ENCODE results near the gene NRXN3. TPM values are rescaled to one million over a fixed set of nuclear protein-coding genes. Genes with fewer than 3 reads are reported as not detected.

The NRXN3 gene
- total RNA-seq, 4 donors from 2014 or later: 4.1 to 11.9 (median 5.8) TPM

DNA sequence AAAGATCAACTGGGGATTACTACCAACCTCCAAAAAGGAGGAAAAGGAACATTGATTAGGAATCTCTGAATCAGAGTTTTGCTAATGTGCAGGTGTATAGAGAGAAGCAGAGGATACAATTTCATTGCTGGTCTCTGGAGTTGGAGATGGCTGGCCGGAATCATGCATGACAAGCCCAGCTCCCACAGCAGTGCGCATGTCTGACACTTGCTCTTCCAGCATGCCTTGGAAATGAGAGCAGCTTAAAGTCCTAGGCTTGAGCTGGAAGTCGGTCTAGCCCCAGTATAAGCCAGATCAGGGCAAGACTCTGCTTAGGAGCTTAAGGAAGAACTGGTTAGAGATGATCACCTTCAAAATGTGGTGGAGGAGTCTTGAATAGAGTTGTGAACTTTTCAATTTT is 1298.3 kb downstream of the NRXN3 start:
- intact Hi-C loops (cut with DNase I; ENCODE audit: low total_unique reads): no loop called here
- TF ChIP-seq POLR2A (IDR thresholded peaks at IDR 0.05) (no peak), POLR2AphosphoS5 (IDR thresholded peaks at IDR 0.05) (no peak), EP300 (IDR thresholded peaks at IDR 0.05; ENCODE audit: low read depth) (no peak)
- TF ChIP-seq, protein P1, sequence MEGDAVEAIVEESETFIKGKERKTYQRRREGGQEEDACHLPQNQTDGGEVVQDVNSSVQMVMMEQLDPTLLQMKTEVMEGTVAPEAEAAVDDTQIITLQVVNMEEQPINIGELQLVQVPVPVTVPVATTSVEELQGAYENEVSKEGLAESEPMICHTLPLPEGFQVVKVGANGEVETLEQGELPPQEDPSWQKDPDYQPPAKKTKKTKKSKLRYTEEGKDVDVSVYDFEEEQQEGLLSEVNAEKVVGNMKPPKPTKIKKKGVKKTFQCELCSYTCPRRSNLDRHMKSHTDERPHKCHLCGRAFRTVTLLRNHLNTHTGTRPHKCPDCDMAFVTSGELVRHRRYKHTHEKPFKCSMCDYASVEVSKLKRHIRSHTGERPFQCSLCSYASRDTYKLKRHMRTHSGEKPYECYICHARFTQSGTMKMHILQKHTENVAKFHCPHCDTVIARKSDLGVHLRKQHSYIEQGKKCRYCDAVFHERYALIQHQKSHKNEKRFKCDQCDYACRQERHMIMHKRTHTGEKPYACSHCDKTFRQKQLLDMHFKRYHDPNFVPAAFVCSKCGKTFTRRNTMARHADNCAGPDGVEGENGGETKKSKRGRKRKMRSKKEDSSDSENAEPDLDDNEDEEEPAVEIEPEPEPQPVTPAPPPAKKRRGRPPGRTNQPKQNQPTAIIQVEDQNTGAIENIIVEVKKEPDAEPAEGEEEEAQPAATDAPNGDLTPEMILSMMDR (IDR thresholded peaks at IDR 0.05): no peak
- no peak overlapping the region for H3K27ac ChIP-seq
- WGBS, 2 donors (ENCODE audit: low coverage in 1 of 2): 75% methylated on average over 3 of the region's 3 CpGs; no CpG with 5 or more reads in 1 of the 2 donors
- no peaks in the 10 kb centered on the region for H3K9me3 ChIP-seq
- in situ Hi-C loops (cut with MboI; ENCODE audit: low pct_ligation_motif_present in 1 of 4, low pct_unique_long_range_greater_than_20kb in 1 of 4, low sequenced_read_pairs in 3 of 4): no loop called here
- no peak overlapping the region for H3K4me3 ChIP-seq
- peaks cover 0 to 9% (median 0%) of the 10 kb centered on the region in 4 donors for H3K4me1 ChIP-seq
- no peaks in the 10 kb centered on the region for H3K27me3 ChIP-seq
- no peak for DNase-seq
- H3K36me3 ChIP-seq: no peaks in the 10 kb centered on the region

DNA sequence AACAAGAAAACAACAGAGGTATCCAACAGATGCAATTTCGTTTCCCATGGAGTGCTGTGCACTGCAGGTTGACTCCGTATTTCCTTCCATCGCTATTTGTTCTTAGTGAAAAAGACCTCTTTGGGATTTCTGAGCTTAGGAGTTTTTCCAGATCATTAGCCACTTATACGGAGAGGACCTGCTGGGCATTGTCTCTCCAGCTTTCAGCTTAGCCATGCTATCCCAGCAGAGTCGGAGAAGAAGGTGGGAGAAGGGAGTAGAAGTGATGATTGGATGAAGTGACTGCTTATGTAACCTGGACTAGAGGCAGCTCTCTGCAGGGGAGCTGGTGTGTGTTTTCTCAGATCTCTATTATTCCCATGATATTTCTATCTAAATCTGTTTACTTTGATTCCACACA is 1303.5 kb downstream of the NRXN3 start:
- DNase-seq: no peak

DNA sequence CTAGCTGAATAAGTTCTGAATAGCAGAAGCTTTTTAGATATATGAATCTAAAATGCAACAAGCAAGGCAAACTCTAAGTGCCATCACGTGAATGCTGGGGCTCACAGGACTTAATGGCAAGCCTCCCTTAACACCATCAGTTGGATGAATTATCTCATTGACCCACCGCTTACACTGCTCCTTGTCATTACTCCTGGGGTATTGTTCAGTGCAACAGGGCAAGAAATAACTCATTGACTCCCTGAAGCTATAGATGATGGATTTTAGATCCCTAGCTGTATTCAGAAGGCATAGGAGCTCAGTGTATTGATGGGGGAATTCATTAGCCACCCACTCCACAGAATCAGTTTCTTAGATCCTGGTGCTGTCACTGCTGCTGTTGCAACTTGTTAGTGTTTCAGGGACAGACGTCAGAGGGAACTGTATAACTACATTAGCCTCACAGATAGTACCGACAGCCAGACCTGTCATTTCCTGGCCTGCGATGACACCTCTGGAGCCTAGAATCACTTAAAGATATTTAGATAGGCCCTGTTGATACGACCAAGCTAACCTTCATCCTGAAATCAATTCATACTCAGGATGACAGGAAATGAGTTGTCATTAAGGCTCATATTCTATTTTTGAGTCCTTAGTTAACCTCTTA is 1305.8 kb downstream of the NRXN3 start:
- in situ Hi-C loops (cut with MboI; ENCODE audit: low pct_ligation_motif_present in 1 of 4, low pct_unique_long_range_greater_than_20kb in 1 of 4, low sequenced_read_pairs in 3 of 4): no loop called here
- WGBS, 2 donors (ENCODE audit: low coverage in 1 of 2): 85% methylated on average over 6 of the region's 6 CpGs; no CpG with 5 or more reads in 1 of the 2 donors
- no peaks in the 10 kb centered on the region for H3K9me3 ChIP-seq

More for the DNA sequence above, 1303.5 kb downstream of the NRXN3 start:
- Histone ChIP-seq H3K27me3 (no peaks in the 10 kb centered on the region), H3K27ac (no peak overlapping the region), H3K4me3 (no peak overlapping the region), H3K36me3 (no peaks in the 10 kb centered on the region), H3K4me1 (no peaks in the 10 kb centered on the region), H3K9me3 (no peaks in the 10 kb centered on the region)
- no peak for TF ChIP-seq POLR2A (IDR thresholded peaks at IDR 0.05)
- in situ Hi-C loops (cut with MboI; ENCODE audit: low pct_ligation_motif_present in 1 of 4, low pct_unique_long_range_greater_than_20kb in 1 of 4, low sequenced_read_pairs in 3 of 4): no loop called here
- intact Hi-C loops (cut with DNase I; ENCODE audit: low total_unique reads): no loop called here
- WGBS, 2 donors (ENCODE audit: low coverage in 1 of 2): 87 to 94% methylated on average over 5 of the region's 5 CpGs

DNA sequence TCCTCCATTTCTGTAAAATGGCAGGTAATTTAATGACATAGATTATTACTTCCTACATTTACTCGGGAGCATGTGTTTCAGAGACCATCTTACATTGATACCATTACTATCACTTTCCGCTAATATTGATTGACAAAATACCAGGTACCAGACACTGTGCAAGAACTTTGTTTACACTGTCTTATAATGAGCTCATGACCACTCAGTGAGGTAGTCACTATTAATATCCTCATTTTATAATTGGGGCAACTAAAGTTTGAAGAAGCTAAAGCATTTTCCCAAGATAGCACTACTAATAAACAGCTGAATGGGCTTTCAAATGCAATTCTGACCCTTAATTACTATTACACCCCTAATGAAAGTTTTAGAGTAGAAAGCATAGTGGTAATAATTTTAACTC is 1306.4 kb downstream of the NRXN3 start:
- Histone ChIP-seq H3K4me1 (no peaks in the 10 kb centered on the region), H3K9me3 (no peaks in the 10 kb centered on the region), H3K27ac (no peak overlapping the region), H3K27me3 (no peaks in the 10 kb centered on the region), H3K36me3 (no peaks in the 10 kb centered on the region), H3K4me3 (no peak overlapping the region)
- DNase-seq: no peak
- TF ChIP-seq, protein P1 (IDR thresholded peaks at IDR 0.05): no peak
- TF ChIP-seq POLR2AphosphoS5 (IDR thresholded peaks at IDR 0.05): no peak
- in situ Hi-C loops (cut with MboI; ENCODE audit: low pct_ligation_motif_present in 1 of 4, low pct_unique_long_range_greater_than_20kb in 1 of 4, low sequenced_read_pairs in 3 of 4) (no loop called here), intact Hi-C loops (cut with DNase I; ENCODE audit: low total_unique reads) (no loop called here)
- WGBS, 2 donors (ENCODE audit: low coverage in 1 of 2): 86 to 88% methylated on average over 2 of the region's 2 CpGs

More for the DNA sequence above, 1305.8 kb downstream of the NRXN3 start:
- Histone ChIP-seq H3K4me3 (no peak overlapping the region), H3K27ac (no peak overlapping the region), H3K4me1 (no peaks in the 10 kb centered on the region), H3K27me3 (no peaks in the 10 kb centered on the region), H3K36me3 (no peaks in the 10 kb centered on the region)
- intact Hi-C loops (cut with DNase I; ENCODE audit: low total_unique reads): no loop called here
- no peak for DNase-seq
- no peak for TF ChIP-seq POLR2A (IDR thresholded peaks at IDR 0.05)
- TF ChIP-seq EP300 (IDR thresholded peaks at IDR 0.05; ENCODE audit: low read depth): no peak
- no peak for TF ChIP-seq POLR2AphosphoS5 (IDR thresholded peaks at IDR 0.05)
- TF ChIP-seq, protein P1 (IDR thresholded peaks at IDR 0.05): no peak

GRCh38 chr14:79480212-79480611 is 1310.0 kb downstream of the NRXN3 start:
- intact Hi-C loops (cut with DNase I; ENCODE audit: low total_unique reads): no loop called here
- WGBS, 2 donors (ENCODE audit: low coverage in 1 of 2): 91 to 95% methylated on average over 4 to 5 of the region's 5 CpGs
- Histone ChIP-seq H3K36me3 (no peaks in the 10 kb centered on the region), H3K4me3 (no peak overlapping the region), H3K27me3 (no peaks in the 10 kb centered on the region), H3K27ac (no peak overlapping the region), H3K9me3 (no peaks in the 10 kb centered on the region), H3K4me1 (no peaks in the 10 kb centered on the region)
- no peak for DNase-seq
- in situ Hi-C loops (cut with MboI; ENCODE audit: low pct_ligation_motif_present in 1 of 4, low pct_unique_long_range_greater_than_20kb in 1 of 4, low sequenced_read_pairs in 3 of 4): no loop called here
- TF ChIP-seq, protein P1 (IDR thresholded peaks at IDR 0.05): no peak
- no peak for TF ChIP-seq EP300 (IDR thresholded peaks at IDR 0.05; ENCODE audit: low read depth)
- TF ChIP-seq POLR2A (IDR thresholded peaks at IDR 0.05): no peak
- no peak for TF ChIP-seq POLR2AphosphoS5 (IDR thresholded peaks at IDR 0.05)
